HG03060 (cell line): ENCODE measurements around the gene ACP7.
"Not testable (repeated sequence)": the region's sequence is repeated elsewhere in the genome, so short reads cannot be mapped to it uniquely, and the experiment has no call there.

Experiments used
- ATAC-seq: cut with Tn5 transposase; IDR thresholded peaks from one replicate; pipeline ENCODE4 v1.9.1; 2021; ENCODE audit warnings: low read depth, moderate number of reproducible peaks; ENCODE audit not compliant: unreplicated experiment

The ACP7 gene

GRCh38 chr19:39074942-39075341 lies 9.2 kb upstream of the ACP7 start:
- ATAC-seq: no peak

DNA sequence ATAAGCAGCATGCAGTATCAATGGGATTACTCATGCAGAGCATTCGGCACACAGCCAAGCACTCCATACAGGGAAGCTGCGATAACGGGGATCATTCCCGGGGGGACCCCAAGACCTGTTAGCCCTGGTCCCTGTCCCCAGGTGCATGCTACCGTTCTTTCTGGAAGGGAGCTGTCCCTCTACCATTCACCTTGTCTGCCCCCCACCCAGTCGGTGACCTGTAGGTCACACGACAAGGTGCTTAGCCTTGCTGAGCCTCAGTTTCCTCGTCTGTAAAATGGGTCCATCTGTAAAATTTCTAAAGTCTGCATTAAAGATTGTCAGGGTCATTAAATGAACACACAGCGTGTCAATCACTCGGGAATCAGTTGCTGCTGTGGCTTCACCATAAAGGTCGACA lies 6.8 kb upstream of the ACP7 start:
- no peak for ATAC-seq

DNA sequence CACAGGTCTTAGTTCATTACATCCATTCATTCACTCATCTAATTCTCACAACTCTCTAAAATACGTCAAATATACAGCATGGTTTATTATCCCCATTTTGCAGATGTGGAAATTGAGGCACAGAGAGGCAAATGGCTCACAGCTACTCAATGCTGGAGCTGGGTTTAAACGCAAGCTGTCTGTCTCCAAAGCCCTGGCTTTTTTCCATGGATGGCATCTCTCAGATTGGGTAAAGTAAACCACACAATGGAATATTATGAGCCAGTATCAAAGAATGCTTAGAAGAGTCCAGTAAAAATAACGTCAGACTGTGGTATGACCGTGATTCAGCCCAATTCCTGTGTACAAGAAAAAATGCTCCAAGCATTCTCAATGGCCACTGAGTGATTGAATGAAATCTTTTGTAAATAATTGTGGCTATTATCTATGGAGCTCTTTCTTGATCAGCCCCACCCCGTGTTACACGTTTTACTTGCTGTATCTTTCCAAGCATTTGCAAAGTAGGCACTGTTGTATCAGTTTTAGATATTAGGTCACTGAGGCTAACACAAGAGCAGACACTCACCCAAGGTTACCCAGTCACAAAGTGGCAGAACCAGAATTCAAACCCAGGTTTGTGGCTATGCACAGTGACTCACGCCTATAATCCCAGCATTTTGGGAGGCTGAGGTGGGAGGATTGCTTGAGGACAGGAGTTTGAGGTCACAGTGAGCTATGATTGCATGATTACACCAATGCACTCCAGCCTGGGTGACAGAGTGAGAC lies 5.5 kb upstream of the ACP7 start:
- ATAC-seq: no peak

DNA sequence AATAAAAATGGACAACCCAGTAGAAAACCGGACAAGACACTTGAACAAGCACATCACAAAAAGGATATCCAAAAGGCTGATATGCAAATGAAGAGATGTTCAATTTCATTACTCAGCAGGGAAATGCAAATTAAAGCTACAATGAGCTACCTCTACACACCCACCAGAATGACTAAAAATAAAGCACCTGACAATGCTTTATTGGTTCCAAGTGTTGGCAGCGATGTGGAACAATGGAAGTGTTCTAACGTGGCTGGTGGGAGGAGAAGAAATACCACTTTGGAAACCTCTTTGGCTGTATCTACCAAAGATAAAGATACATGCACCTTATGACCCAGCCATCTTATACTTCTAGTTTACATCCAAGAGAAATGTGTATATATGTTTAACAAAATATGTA lies 3.7 kb upstream of the ACP7 start:
- ATAC-seq: no peak

GRCh38 chr19:39082167-39082566 lies 2.0 kb upstream of the ACP7 start:
- no peak for ATAC-seq

DNA sequence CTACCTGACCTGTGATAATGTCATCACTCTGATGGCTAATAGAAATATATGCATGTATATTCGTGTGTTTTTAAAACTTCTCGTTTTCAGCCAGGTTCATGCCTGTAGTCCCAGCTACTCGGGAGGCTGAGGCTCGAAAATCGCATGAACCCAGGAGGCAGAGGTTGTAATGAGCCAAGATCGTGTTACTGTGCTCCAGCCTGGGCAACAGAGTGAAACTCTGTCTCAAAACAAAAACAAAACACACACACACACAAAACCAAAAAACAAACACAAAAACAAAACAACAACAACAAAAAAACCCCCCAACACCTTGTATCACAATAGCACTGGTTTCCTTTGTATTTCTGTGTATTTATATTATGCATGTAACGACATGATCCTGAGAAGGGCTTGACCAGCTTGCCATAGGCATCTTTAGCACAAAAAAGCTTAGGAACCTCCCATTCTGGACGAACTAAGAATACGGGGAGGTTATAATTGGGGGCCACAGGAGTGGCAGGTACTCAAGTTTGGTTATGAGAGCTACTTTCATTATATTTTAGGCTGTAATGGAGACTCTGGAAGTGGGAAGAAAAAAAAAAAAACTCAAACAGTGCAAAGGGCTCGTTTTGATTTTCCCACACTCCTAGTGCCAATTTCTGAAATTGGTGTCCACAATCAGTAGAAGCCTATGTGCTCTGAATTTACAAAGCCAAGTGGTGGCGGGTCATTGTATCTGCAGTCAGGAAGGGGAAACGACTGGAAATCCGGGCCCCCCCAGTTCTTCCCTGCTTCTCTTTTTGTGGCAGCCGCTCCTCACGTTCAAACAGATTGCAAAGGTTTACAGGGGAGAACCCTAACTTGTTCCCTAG lies 1.2 kb upstream of the ACP7 start:
- ATAC-seq: no peak

DNA sequence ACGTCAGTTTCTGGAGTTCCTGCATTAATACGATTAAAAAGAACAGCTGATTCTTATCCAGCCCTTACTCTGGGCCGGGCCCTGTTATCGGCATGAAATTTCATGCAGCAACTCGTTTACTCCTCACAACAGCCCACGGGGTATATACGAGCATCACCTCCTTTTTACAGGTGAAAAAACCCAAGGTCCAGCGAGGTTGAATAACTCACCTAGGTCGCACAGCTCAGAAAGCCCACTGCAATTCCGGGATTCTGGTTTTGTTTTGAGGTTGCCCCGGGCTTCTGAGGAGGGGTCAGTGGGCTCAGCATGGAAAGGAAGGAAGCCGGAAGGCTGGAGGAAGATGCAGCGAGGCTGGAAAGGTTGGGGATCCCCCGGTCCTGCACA lies 577 bp upstream of the ACP7 start:
- ATAC-seq: no peak

- no peak for ATAC-seq
Measured at GRCh38 chr19:39084732-39085080, 538 bp downstream of the ACP7 start.

GRCh38 chr19:39085392-39085791 lies 1.2 kb downstream of the ACP7 start:
- ATAC-seq: no peak

GRCh38 chr19:39086386-39086785 lies 2.2 kb downstream of the ACP7 start:
- no peak for ATAC-seq

- no peak for ATAC-seq
Measured at GRCh38 chr19:39087907-39088686, 3.9 kb downstream of the ACP7 start.

- not testable (repeated sequence) for ATAC-seq
Measured at GRCh38 chr19:39090016-39090415, 5.8 kb downstream of the ACP7 start.

- no peak for ATAC-seq
Measured at GRCh38 chr19:39090881-39091280, 6.7 kb downstream of the ACP7 start.

DNA sequence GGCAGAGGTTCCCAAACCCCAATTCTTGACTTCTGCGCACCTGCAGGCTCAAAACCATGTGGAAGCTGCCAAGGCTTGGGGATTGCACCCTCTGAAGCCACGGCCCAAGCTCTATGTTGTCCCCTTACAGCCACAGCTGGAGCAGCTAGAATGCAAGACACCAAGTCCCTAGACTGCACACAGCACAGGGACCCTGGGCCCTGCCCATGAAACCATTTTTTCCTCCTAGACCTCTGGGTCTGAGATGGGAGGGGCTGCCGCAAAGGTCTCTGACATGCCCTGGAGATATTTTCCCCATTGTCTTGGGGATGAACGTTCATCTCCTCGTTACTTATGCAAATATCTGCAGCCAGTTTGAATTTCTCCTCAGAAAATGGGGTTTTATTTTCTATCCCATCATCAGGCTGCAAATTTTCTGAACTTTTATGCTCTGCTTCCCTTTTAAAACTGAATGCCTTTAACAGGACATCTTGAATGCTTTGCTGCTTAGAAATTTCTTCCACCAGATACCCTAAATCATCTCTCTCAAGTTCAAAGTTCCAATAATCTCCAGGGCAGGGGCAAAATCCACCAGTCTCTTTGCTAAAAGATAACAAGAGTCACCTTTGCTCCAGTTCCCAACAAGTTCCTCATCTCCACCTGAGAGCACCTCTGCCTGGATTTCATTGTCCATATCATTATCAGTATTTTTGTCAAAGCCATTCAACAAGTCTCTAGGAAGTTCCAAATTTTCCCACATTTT lies 11.8 kb downstream of the ACP7 start:
- ATAC-seq: not testable (repeated sequence)

GRCh38 chr19:39097299-39097698 lies 13.1 kb downstream of the ACP7 start:
- ATAC-seq: no peak

GRCh38 chr19:39097721-39098120 lies 13.6 kb downstream of the ACP7 start:
- no peak for ATAC-seq

- no peak for ATAC-seq
Measured at GRCh38 chr19:39098365-39099269, 14.4 kb downstream of the ACP7 start.

- ATAC-seq: no peak
Measured at GRCh38 chr19:39099341-39099740, 15.2 kb downstream of the ACP7 start.

DNA sequence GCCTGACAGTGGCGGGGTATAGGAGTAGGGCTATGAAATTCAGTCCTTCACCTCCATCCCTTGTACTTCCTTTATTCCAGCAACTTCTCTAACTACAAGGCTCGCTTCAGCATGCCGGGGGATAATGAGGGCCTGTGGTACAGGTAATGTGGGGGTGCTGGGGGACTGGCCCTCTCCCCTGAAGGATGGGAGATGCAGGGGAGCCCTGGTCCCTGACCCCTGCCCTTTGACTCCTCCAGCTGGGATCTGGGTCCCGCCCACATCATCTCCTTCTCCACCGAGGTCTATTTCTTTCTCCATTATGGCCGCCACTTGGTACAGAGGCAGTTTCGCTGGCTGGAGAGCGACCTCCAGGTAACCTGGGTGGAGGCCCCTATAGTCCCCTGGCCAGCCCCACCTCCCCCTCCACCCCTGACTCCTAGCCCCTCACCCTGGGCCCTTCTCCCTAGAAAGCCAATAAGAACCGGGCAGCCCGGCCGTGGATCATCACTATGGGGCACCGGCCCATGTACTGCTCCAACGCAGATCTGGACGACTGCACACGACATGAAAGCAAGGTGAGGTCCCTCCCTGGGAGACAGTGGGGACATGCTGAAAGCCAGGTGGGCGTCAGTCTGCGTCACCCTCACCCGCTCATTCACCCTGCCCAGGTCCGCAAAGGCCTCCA lies 16.5 kb downstream of the ACP7 start:
- no peak for ATAC-seq
